Measurements from ENCODE around the gene ETV1.

ETV1 gene

GRCh38 chr7:13989126-13989948 lies at the start of gene ETV1:
Gene ETV1, minus strand, starts transcription at chr7:13989666. Its CDS starts 614 bp downstream, at chr7:13989052.
- peak within 1 kb of the TSS; percentile 72 for H3K4me3 ChIP-seq (ENCODE audit: low read length)
- peaks cover 17% of the 10 kb centered on the region for H3K4me1 ChIP-seq (ENCODE audit: control insufficient read depth, low read length)
- peak within 1 kb of the TSS; percentile 72 for H3K4me2 ChIP-seq (ENCODE audit: low read length)
- H3K27me3 ChIP-seq (ENCODE audit: control insufficient read depth, low read length) = 0 out of 2 replicates have a peak, but pooled peaks cover 2% of the 10 kb centered on the region
- H3K9me2 ChIP-seq (replicated peaks; ENCODE audit: control insufficient read depth, low read length) = no peaks in the 10 kb centered on the region
- TF ChIP-seq, protein P1, sequence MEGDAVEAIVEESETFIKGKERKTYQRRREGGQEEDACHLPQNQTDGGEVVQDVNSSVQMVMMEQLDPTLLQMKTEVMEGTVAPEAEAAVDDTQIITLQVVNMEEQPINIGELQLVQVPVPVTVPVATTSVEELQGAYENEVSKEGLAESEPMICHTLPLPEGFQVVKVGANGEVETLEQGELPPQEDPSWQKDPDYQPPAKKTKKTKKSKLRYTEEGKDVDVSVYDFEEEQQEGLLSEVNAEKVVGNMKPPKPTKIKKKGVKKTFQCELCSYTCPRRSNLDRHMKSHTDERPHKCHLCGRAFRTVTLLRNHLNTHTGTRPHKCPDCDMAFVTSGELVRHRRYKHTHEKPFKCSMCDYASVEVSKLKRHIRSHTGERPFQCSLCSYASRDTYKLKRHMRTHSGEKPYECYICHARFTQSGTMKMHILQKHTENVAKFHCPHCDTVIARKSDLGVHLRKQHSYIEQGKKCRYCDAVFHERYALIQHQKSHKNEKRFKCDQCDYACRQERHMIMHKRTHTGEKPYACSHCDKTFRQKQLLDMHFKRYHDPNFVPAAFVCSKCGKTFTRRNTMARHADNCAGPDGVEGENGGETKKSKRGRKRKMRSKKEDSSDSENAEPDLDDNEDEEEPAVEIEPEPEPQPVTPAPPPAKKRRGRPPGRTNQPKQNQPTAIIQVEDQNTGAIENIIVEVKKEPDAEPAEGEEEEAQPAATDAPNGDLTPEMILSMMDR (IDR thresholded peaks at IDR 0.05; ENCODE audit: low read depth, low read length, poor library complexity, severe bottlenecking) = no peak
- no peak for TF ChIP-seq EZH2phosphoT487 (IDR thresholded peaks at IDR 0.05; ENCODE audit: borderline replicate concordance, low read length)
- no peaks in the 10 kb centered on the region for H3K36me3 ChIP-seq (ENCODE audit: control insufficient read depth, low read length)
- peaks cover 4% of the 10 kb centered on the region; the same call in 1 of the 2 replicates for H3K9me3 ChIP-seq (ENCODE audit: control insufficient read depth, insufficient read depth, low read length)
- H3K79me2 ChIP-seq (ENCODE audit: control insufficient read depth, low read length) = no peaks in the 10 kb centered on the region
- no peak within 1 kb of the TSS for H3K27ac ChIP-seq (ENCODE audit: low read depth, low read length)
- no peaks in the 10 kb centered on the region for H3F3A ChIP-seq (ENCODE audit: control insufficient read depth, insufficient read depth)
- H4K20me1 ChIP-seq (ENCODE audit: control insufficient read depth, insufficient read depth, low read depth, low read length) = no peaks in the 10 kb centered on the region

GRCh38 chr7:14024406-14024805 lies 34.9 kb upstream of the ETV1 start:
- Histone ChIP-seq H3K4me1 (ENCODE audit: control insufficient read depth, low read length) (no peaks in the 10 kb centered on the region), H3K27ac (ENCODE audit: low read depth, low read length) (no peak overlapping the region), H3F3A (ENCODE audit: control insufficient read depth, insufficient read depth) (no peaks in the 10 kb centered on the region), H3K4me2 (ENCODE audit: low read length) (no peak overlapping the region), H3K79me2 (ENCODE audit: control insufficient read depth, low read length) (no peaks in the 10 kb centered on the region), H3K36me3 (ENCODE audit: control insufficient read depth, low read length) (no peaks in the 10 kb centered on the region), H3K9me2 (replicated peaks; ENCODE audit: control insufficient read depth, low read length) (no peaks in the 10 kb centered on the region), H3K27me3 (ENCODE audit: control insufficient read depth, low read length) (no peaks in the 10 kb centered on the region), H3K4me3 (ENCODE audit: low read length) (no peak overlapping the region), H3K9me3 (ENCODE audit: control insufficient read depth, insufficient read depth, low read length) (no peaks in the 10 kb centered on the region), H4K20me1 (ENCODE audit: control insufficient read depth, insufficient read depth, low read depth, low read length) (no peaks in the 10 kb centered on the region)
- no peak for TF ChIP-seq EZH2phosphoT487 (IDR thresholded peaks at IDR 0.05; ENCODE audit: borderline replicate concordance, low read length)
- TF ChIP-seq, protein P1 (IDR thresholded peaks at IDR 0.05; ENCODE audit: low read depth, low read length, poor library complexity, severe bottlenecking) = no peak

GRCh38 chr7:14023838-14024237 lies 34.4 kb upstream of the ETV1 start:
- H3K9me3 ChIP-seq (ENCODE audit: control insufficient read depth, insufficient read depth, low read length) = no peaks in the 10 kb centered on the region
- no peaks in the 10 kb centered on the region for H3K36me3 ChIP-seq (ENCODE audit: control insufficient read depth, low read length)
- H3F3A ChIP-seq (ENCODE audit: control insufficient read depth, insufficient read depth) = no peaks in the 10 kb centered on the region
- no peaks in the 10 kb centered on the region for H4K20me1 ChIP-seq (ENCODE audit: control insufficient read depth, insufficient read depth, low read depth, low read length)
- no peaks in the 10 kb centered on the region for H3K79me2 ChIP-seq (ENCODE audit: control insufficient read depth, low read length)
- H3K4me2 ChIP-seq (ENCODE audit: low read length) = no peak overlapping the region
- TF ChIP-seq EZH2phosphoT487 (IDR thresholded peaks at IDR 0.05; ENCODE audit: borderline replicate concordance, low read length) = no peak
- TF ChIP-seq, protein P1 (IDR thresholded peaks at IDR 0.05; ENCODE audit: low read depth, low read length, poor library complexity, severe bottlenecking) = no peak
- H3K9me2 ChIP-seq (replicated peaks; ENCODE audit: control insufficient read depth, low read length) = no peaks in the 10 kb centered on the region
- H3K4me1 ChIP-seq (ENCODE audit: control insufficient read depth, low read length) = no peaks in the 10 kb centered on the region
- no peak overlapping the region for H3K4me3 ChIP-seq (ENCODE audit: low read length)
- H3K27ac ChIP-seq (ENCODE audit: low read depth, low read length) = no peak overlapping the region
- no peaks in the 10 kb centered on the region for H3K27me3 ChIP-seq (ENCODE audit: control insufficient read depth, low read length)
